Sigmoid colon (tissue), 3 donors: ENCODE data around the gene RHBDD3.

Experiments
- POLR2A ChIP-seq, 2 donors: fragments of 450-650 bp; IDR thresholded peaks; one replicate each; pipeline ENCODE4 v1.6.1; 2016; ENCODE audit warnings: antibody characterized with exemption in 2 of 2, mild to moderate bottlenecking in 2 of 2, moderate library complexity in 2 of 2
- TF ChIP-seq, protein P1 (sequence below), 4 experiments: fragments of 450-650 bp in 3 of 4; fragments of 200-600 bp in 1 of 4; IDR thresholded peaks; one replicate each; pipeline ENCODE4 v1.5.1; 2016 to 2019; ENCODE audit warnings: antibody characterized with exemption in 4 of 4, mild to moderate bottlenecking in 3 of 4, moderate library complexity in 2 of 4

DNA sequence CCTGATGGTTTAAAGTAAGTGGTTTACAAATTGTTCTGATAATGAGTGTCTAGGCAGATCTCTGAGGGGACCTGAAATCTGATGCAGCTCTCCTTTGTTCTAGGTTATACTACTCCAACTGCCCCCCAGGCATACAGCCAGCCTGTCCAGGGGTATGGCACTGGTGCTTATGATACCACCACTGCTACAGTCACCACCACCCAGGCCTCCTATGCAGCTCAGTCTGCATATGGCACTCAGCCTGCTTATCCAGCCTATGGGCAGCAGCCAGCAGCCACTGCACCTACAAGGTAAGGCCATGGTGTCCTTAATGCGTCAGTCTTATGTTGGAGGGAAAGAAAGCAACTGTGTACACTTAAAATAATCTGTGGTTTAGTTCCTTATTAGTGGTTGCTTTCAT, 10.1 kb upstream of the RHBDD3 start:
- TF ChIP-seq, protein P1, sequence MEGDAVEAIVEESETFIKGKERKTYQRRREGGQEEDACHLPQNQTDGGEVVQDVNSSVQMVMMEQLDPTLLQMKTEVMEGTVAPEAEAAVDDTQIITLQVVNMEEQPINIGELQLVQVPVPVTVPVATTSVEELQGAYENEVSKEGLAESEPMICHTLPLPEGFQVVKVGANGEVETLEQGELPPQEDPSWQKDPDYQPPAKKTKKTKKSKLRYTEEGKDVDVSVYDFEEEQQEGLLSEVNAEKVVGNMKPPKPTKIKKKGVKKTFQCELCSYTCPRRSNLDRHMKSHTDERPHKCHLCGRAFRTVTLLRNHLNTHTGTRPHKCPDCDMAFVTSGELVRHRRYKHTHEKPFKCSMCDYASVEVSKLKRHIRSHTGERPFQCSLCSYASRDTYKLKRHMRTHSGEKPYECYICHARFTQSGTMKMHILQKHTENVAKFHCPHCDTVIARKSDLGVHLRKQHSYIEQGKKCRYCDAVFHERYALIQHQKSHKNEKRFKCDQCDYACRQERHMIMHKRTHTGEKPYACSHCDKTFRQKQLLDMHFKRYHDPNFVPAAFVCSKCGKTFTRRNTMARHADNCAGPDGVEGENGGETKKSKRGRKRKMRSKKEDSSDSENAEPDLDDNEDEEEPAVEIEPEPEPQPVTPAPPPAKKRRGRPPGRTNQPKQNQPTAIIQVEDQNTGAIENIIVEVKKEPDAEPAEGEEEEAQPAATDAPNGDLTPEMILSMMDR (IDR thresholded peaks at IDR 0.05) = no peak
- no peak for TF ChIP-seq POLR2A (IDR thresholded peaks at IDR 0.05)
